Measurements from ENCODE around the gene HES7.

Gene HES7

DNA sequence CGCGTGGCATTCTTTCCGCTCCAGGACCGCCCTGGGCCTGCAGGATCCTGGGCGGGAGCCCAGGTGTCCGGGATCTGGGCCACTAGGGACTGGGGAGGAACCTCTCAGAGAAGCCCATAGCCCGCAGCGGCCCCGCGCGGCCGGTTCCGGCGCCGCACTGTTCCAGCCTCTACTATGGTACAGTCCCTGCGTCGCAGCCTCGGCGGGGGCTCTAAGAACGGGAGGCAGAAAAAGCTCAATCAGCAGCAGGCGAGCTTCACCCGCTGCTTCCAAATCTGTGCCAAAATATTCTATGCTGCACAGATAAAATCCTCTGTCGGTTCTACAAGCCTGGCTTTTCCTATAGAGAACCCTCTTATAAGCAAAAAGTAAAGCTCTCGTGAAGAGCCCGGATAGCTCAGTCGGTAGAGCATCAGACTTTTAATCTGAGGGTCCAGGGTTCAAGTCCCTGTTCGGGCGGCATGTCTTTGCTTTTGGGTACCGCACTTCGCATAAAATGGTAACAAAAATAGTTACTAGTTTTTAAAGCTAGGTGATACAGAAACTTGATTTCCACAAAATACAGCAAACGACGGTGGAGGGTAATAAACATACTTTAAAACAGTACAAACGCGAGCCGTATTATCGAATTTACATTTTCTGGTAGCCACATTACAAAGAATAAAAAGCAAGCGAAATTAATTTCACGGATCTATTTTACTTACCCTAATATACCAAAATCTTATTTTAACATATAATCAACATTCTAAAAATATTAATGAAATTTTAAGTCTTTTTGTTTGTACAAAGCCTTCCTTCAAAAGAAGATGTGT is 4.9 kb downstream of the HES7 start:
- peak overlapping the region; percentile 65 for H3K27ac ChIP-seq
- TF ChIP-seq, protein P1, sequence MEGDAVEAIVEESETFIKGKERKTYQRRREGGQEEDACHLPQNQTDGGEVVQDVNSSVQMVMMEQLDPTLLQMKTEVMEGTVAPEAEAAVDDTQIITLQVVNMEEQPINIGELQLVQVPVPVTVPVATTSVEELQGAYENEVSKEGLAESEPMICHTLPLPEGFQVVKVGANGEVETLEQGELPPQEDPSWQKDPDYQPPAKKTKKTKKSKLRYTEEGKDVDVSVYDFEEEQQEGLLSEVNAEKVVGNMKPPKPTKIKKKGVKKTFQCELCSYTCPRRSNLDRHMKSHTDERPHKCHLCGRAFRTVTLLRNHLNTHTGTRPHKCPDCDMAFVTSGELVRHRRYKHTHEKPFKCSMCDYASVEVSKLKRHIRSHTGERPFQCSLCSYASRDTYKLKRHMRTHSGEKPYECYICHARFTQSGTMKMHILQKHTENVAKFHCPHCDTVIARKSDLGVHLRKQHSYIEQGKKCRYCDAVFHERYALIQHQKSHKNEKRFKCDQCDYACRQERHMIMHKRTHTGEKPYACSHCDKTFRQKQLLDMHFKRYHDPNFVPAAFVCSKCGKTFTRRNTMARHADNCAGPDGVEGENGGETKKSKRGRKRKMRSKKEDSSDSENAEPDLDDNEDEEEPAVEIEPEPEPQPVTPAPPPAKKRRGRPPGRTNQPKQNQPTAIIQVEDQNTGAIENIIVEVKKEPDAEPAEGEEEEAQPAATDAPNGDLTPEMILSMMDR (conservative IDR thresholded peaks at IDR 0.05), result peak; percentile 86

DNA sequence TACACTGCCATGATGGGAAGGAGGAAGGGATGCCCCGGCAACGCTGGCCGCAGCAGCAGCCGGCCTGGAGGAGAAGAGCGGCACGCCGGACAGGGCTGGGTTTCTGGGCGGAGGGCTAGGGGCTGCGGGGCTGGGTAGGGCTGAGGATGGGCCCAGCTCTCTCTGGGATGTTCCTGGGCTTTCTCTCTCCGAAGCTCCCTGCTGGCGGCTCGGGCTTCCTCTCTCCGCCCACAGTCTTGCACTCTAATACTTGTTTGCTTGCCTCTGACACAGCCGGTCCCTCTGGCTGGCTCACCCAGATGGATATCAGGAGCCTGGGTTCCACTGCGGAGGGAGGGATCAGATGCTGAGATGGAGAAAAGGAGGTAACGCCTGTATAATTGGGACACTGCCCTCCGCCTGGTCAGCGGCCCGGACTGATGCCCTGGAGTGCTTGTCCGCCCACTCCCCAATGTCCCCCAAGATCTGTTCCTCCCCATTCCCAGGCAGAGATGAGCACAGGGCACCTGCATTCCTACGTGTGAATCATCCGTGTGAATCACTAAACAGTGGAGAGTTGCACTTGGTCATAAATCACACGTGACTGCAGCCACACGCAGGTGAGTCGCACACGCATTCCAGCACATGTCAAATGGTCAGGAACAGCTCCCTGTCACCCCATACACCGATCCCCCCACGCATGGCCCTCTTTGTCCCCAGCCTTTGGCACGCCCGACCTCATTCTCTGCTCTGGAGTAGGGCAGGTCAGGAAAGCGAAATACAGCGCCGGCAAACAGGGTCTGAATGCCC is 5.7 kb downstream of the HES7 start, which contains the start of gene ALOXE3:
Gene ALOXE3 (minus strand): TSS at position 535 of the 789 bp plus-strand sequence. CDS start 524 bp downstream, at position 11.
- H3K27ac ChIP-seq, result peak within 1 kb of the TSS; percentile 65

DNA sequence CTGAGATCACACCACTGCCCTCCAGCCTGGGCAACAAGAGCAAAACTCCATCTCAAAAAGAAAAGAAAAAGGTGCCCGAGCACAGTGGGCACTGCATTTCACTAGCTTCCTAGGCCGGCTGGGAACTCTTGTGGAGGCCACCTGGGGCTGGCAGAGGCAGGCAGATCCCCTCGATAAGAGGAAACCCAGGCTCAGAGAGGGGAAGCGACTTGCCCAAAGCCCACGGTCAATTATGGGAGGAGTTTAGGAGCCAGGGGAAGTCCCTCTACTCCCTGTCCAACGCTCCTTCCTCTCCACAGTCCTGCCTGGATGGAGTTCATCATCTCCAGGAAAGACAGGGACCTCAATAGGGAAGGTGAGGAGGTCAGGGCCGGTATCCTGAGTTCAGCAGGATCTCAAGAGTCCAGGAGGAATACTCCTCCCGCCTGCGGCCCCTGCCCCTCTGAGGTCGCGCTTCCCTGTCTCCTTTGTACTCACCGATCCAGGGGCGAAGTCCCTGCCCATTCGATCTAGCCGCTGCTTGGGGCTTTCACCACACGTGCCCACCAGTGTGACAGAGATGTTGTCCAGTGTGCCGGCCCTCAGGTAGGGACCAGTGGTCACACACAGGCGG is 6.4 kb downstream of the HES7 start:
- H3K27ac ChIP-seq, result peak overlapping the region; percentile 65
- TF ChIP-seq, protein P1 (conservative IDR thresholded peaks at IDR 0.05), result no peak

More for the DNA sequence above, 5.7 kb downstream of the HES7 start, which contains the start of gene ALOXE3:
- TF ChIP-seq, protein P1 (conservative IDR thresholded peaks at IDR 0.05), result no peak

DNA sequence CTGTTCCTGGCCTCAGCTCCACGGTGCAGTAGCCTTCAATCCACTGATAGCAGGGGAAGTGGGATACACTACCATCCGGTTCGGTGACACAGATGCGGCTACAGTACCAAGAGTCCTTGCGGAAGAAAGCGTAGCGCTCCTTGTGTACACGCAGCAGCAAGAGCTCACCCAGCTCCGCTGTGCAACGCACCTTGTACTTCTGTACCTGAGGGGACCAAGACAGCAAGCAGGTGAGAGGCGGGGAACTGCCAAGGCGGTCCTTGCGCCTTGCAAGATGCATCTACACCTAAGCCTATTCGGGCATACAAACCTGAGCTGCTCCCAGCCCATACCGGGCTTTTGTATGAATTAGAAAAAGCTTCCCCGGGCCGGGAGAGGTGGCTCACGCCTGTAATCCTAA is 7.1 kb downstream of the HES7 start:
- TF ChIP-seq, protein P1 (conservative IDR thresholded peaks at IDR 0.05), result no peak
- peak overlapping the region; percentile 65 for H3K27ac ChIP-seq

DNA sequence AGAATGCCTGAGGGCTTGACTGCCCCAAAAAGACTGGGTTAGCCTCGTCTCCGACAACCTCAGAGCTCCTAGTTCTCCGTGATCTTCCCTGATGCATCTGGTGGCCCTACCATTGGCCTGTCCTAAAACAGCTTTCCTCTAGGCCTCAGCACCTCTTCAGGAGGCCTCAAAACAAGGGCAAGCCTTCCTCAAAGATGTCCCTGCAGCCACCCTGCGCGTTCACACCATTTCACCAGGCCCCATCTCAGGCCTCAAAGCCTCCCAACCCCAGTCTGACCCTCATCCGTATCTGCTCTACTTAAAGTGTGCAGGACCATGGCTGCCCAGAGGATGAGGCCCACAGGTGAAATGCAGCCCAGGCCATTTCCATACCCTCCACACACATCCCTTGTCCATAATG is 13.0 kb downstream of the HES7 start:
- H3K27ac ChIP-seq, result no peak overlapping the region
- TF ChIP-seq, protein P1 (conservative IDR thresholded peaks at IDR 0.05), result no peak

DNA sequence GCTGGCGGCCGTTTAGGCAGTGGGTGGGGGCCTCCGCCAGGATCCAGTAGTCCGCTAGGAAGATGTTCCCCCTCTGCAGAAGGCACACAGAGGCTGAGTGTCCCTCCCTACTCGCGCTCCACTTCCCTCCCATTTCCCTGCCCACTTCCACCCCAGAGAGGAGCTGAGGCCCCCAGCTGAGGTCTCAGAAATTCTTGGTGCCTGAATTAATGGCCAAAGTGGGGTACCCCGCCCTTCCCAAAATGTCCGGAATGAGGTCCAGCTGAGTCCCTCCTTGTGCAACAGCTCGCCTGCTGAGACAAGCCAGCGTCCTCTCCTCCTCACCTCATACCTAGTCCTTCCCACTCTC is 13.5 kb downstream of the HES7 start:
- H3K27ac ChIP-seq, result no peak overlapping the region; the same call in 1 of the 2 replicates
- TF ChIP-seq, protein P1 (conservative IDR thresholded peaks at IDR 0.05), result peak; percentile 47

All from VCaP (cell line).